HepG2 (cell line): Measurements from ENCODE around the gene CDK5RAP2. TPM values are rescaled to one million over a fixed set of nuclear protein-coding genes. Genes with fewer than 3 reads are reported as not detected.

Source experiments
- ATAC-seq: fragments of 200-7000 bp; cut with Tn5 transposase; 3 replicates; pipeline ENCODE4 v1.9.1; 2020; ENCODE audit warnings: mild to moderate bottlenecking, moderate library complexity
- BruUV-seq: library from RNA; stranded (reverse); fragments of 400-500 nt; replicated peaks from 2 replicates; lab custom pipeline; 2021; lab: Mats Ljungman, UMichigan
- CTCF ChIA-PET: fragments of 300-600 bp; formaldehyde crosslinking; extraction: SDS; loops from one replicate; lab custom pipeline; 2021; ENCODE audit warnings: low total read pairs, inconsistent platforms, low intra/inter-chr PET ratio; lab: Yijun Ruan, JAX
- POLR2A ChIA-PET: fragments of 350-600 bp; sonication (Branson Sonifier 250); formaldehyde crosslinking; loops from one replicate; lab custom pipeline; 2020; ENCODE audit warnings: antibody characterized with exemption, inconsistent platforms; lab: Yijun Ruan, JAX
- DNase-seq: peaks from one replicate; pipeline ENCODE4 v3.0.0-alpha.2; 2015; ENCODE audit warnings: low spot score
- FAIRE-seq: peaks from 3 replicates; lab custom pipeline; 2011; peaks lifted over from hg19 to GRCh38; lab: Jason Lieb, UNC
- H2AFZ ChIP-seq: one replicate; pipeline ENCODE4 v1.6.1; 2011; ENCODE audit warnings: low read length, inconsistent platforms
- H3K27ac ChIP-seq: fragments of 300-600 bp; 3 replicates; pipeline ENCODE4 v1.8.0; 2011; ENCODE audit warnings: mixed run types, mild to moderate bottlenecking, mixed read lengths, low read length, inconsistent platforms; ENCODE audit not compliant: insufficient read depth; ENCODE audit errors: extremely low read length
- H3K27me3 ChIP-seq, 2 experiments: fragments of 200-600 bp in 1 of 2; 2 replicates in 1 of 2; 3 replicates in 1 of 2; pipeline versions ENCODE4 v1.6.0 to v1.8.0; 2011; ENCODE audit warnings: low read length in 2 of 2, mild to moderate bottlenecking in 2 of 2, moderate library complexity in 2 of 2, inconsistent platforms in 1 of 2; ENCODE audit not compliant: insufficient read depth in 2 of 2, control insufficient read depth in 1 of 2
- H3K36me3 ChIP-seq, 2 experiments: fragments of 200-600 bp in 1 of 2; replicated peaks in 1 of 2; 2 replicates in 1 of 2; 3 replicates in 1 of 2; pipeline versions ENCODE4 v1.5.1 to v1.8.0; 2011; ENCODE audit warnings: low read length in 2 of 2, inconsistent platforms in 1 of 2; ENCODE audit not compliant: insufficient read depth in 2 of 2, control insufficient read depth in 1 of 2
- H3K4me1 ChIP-seq: 2 replicates; pipeline ENCODE4 v1.5.1; 2012; ENCODE audit warnings: low read length, inconsistent platforms; ENCODE audit not compliant: insufficient read depth
- H3K4me2 ChIP-seq: 2 replicates; pipeline ENCODE4 v1.6.0; 2011; ENCODE audit warnings: low read depth, low read length, inconsistent platforms
- H3K4me3 ChIP-seq, 3 experiments: fragments of 200-600 bp in 1 of 3; sonication (generic), shearing (Covaris generic) in 1 of 3; replicated peaks in 1 of 3; 2 replicates each; pipeline ENCODE4 v1.5.1; 2011 to 2016; ENCODE audit warnings: low read length in 3 of 3, inconsistent platforms in 2 of 3, low read depth in 2 of 3, mild to moderate bottlenecking in 2 of 3, control low read depth in 1 of 3, mixed read lengths in 1 of 3; ENCODE audit not compliant: insufficient read depth in 1 of 3
- H3K79me2 ChIP-seq: one replicate; pipeline ENCODE4 v1.6.1; 2011; ENCODE audit warnings: low read length, inconsistent platforms; ENCODE audit not compliant: insufficient read depth
- H3K9ac ChIP-seq: 2 replicates; pipeline ENCODE4 v1.6.0; 2011; ENCODE audit warnings: mild to moderate bottlenecking, low read depth, low read length, inconsistent platforms; ENCODE audit not compliant: insufficient read depth
- H3K9me3 ChIP-seq: 2 replicates; pipeline ENCODE4 v1.5.1; 2012; ENCODE audit warnings: mild to moderate bottlenecking, low read length
- H4K20me1 ChIP-seq: 2 replicates; pipeline ENCODE4 v1.6.0; 2011; ENCODE audit warnings: inconsistent platforms, mild to moderate bottlenecking, low read length, moderate library complexity; ENCODE audit not compliant: insufficient read depth
- DNMT1 ChIP-seq: sonication (generic); formaldehyde crosslinking; IDR thresholded peaks from 2 replicates; pipeline ENCODE4 v1.5.1; 2020; ENCODE audit warnings: mild to moderate bottlenecking, missing genetic modification reagents
- KDM2A ChIP-seq: sonication (generic); formaldehyde crosslinking; IDR thresholded peaks from 2 replicates; pipeline ENCODE4 v1.4.0; 2020; ENCODE audit warnings: low read depth, missing genetic modification reagents, borderline replicate concordance
- MAFK ChIP-seq, 2 experiments: IDR thresholded peaks in 1 of 2; conservative IDR thresholded peaks in 1 of 2; 2 replicates each; pipeline ENCODE4 v1.6.1; 2011; ENCODE audit warnings: improper control_type of control experiment in 2 of 2, low read length in 2 of 2
- MED1 ChIP-seq: sonication (generic); formaldehyde crosslinking; IDR thresholded peaks from 2 replicates; pipeline ENCODE4 v1.4.0; 2020; ENCODE audit warnings: missing genetic modification reagents
- MED8 ChIP-seq: sonication (generic); formaldehyde crosslinking; IDR thresholded peaks from 2 replicates; pipeline ENCODE4 v1.8.1; 2023; ENCODE audit warnings: mild to moderate bottlenecking, missing genetic modification reagents; ENCODE audit not compliant: insufficient replicate concordance
- RFX1 ChIP-seq: fragments of 450-650 bp; IDR thresholded peaks from 2 replicates; pipeline ENCODE4 v1.6.1; 2017
- SAP130 ChIP-seq: IDR thresholded peaks from 2 replicates; pipeline ENCODE4 v1.6.1; 2016; ENCODE audit warnings: low read depth
- ZBTB40 ChIP-seq, 2 experiments: fragments of 450-650 bp in 1 of 2; sonication (generic) in 1 of 2; formaldehyde crosslinking in 1 of 2; IDR thresholded peaks; 2 replicates each; pipeline versions ENCODE4 v1.6.1 to v1.8.0; 2016 to 2022; ENCODE audit warnings: antibody characterized with exemption in 1 of 2, mild to moderate bottlenecking in 1 of 2, missing genetic modification reagents in 1 of 2
- ZBTB49 ChIP-seq: sonication (generic); formaldehyde crosslinking; IDR thresholded peaks from 2 replicates; pipeline ENCODE4 v1.4.0; 2020; ENCODE audit warnings: missing genetic modification reagents, borderline replicate concordance
- ZMAT5 ChIP-seq: sonication (generic); formaldehyde crosslinking; IDR thresholded peaks from 2 replicates; pipeline ENCODE4 v1.5.0; 2020; ENCODE audit warnings: mild to moderate bottlenecking, low read depth, missing genetic modification reagents, borderline replicate concordance
- WGBS: methylation state at CpG from one replicate; pipeline ENCODE4 v1.1.6; 2017; ENCODE audit warnings: low lambda C conversion rate; 5-methylcytosine and 5-hydroxymethylcytosine counted together
- in situ Hi-C: cut with HindIII; loops from 2 replicates; pipeline ENCODE4 v1.10.0; 2017; ENCODE audit warnings: low pct_unique_long_range_greater_than_20kb; ENCODE audit not compliant: extremely low pct_ligation_motif_present
- intact Hi-C: fragments of 100-400 bp; cut with micrococcal nuclease; formaldehyde crosslinking; loops from one replicate; pipeline ENCODE4 v1.10.0; 2022; ENCODE audit not compliant: unreplicated experiment
- polyA plus RNA-seq, 8 experiments: library from polyadenylated mRNA; depleted of rRNA in 3 of 8; stranded (reverse) in 7 of 8; unstranded in 1 of 8; fragments of >200 nt; fragmentation: Illumina TruSeq in 4 of 8; extraction: Trizol in 4 of 8; gene quantifications; 2 replicates each; pipeline versions ENCODE4 v1.2.1 to v1.2.3, GENCODE V29; 2011 to 2016; ENCODE audit warnings: low read depth in 4 of 8, missing spikeins in 1 of 8, mixed read lengths in 1 of 8; ENCODE audit not compliant: insufficient read depth in 1 of 8
- total RNA-seq, 5 experiments: library from RNA; depleted of rRNA; stranded (reverse); fragments of >200 nt; fragmentation: Illumina TruSeq; extraction: Trizol; gene quantifications; 2 replicates each; pipeline ENCODE4 v1.2.3, GENCODE V29; 2016; ENCODE audit warnings: low read depth in 1 of 5

CDK5RAP2 gene
- total and polyA plus RNA-seq, 2 of the 13 experiments (the other 11 are each of a cell fraction or from before 2014, with no cell fraction given): 31.8 to 42.2 TPM

- Histone ChIP-seq H3K4me1 (no peaks in the 10 kb centered on the region), H3K9me3 (no peaks in the 10 kb centered on the region), H3K27me3 (no peaks in the 10 kb centered on the region), H3K27ac (no peak overlapping the region), H3K36me3 (peaks cover 23 to 75% of the 10 kb centered on the region in 2 experiments; a peak in 4 of 5 replicates), H4K20me1 (no peaks in the 10 kb centered on the region), H2AFZ (no peak overlapping the region), H3K79me2 (no peaks in the 10 kb centered on the region), H3K4me3 (no peak overlapping the region), H3K9ac (no peak overlapping the region), H3K4me2 (no peak overlapping the region)
- intact Hi-C loops: no loop called here
- 93% methylated on average over 3 of the region's 4 CpGs for WGBS
- CTCF ChIA-PET: no interaction called here
- no TSS peak for BruUV-seq
- DNase-seq: no peak
- POLR2A ChIA-PET: no interaction called here
- ATAC-seq: no peak
- in situ Hi-C loops: no loop called here
- TF ChIP-seq MAFK (conservative IDR thresholded peaks at IDR 0.05 in 1 of 2, IDR thresholded peaks at IDR 0.05 in 1 of 2; ENCODE audit: low read length in 2 of 2): no peak
- TF ChIP-seq SAP130: no peak
- TF ChIP-seq MED1: no peak
- no peak for TF ChIP-seq KDM2A
- TF ChIP-seq ZMAT5 (CRISPR knock-in tag): no peak
- TF ChIP-seq DNMT1: no peak
- TF ChIP-seq ZBTB49 (CRISPR knock-in tag): no peak
- no peak for TF ChIP-seq MED8 (CRISPR knock-in tag)
- no peak for TF ChIP-seq RFX1
- no peak for TF ChIP-seq ZBTB40 (IDR thresholded peaks at IDR 0.05)
- no peak for TF ChIP-seq ZBTB40 (CRISPR knock-in tag; IDR thresholded peaks at IDR 0.05)
- FAIRE-seq: no peak
Observed at GRCh38 chr9:120513825-120514396, 66.1 kb downstream of the CDK5RAP2 start.
